Spleen (tissue), 11 donors: ENCODE data around the gene CLIC6. TPM values are rescaled to one million over a fixed set of nuclear protein-coding genes. Genes with fewer than 3 reads are reported as not detected.

Experiments
- DNase-seq: peaks from one replicate; pipeline ENCODE4 v3.0.0-alpha.2; 2020
- H3K27ac ChIP-seq, 8 donors: fragments of 200-600 bp; sonication (generic) in 7 of 8; 1 replicate in 4 of 8; 2 replicates in 4 of 8; pipeline versions ENCODE4 v1.5.0 to v1.8.0; 2016 to 2021; ENCODE audit warnings: inconsistent platforms in 4 of 8, mild to moderate bottlenecking in 4 of 8, moderate library complexity in 1 of 8
- H3K27me3 ChIP-seq, 7 donors: fragments of 200-600 bp; sonication (generic) in 6 of 7; replicated peaks in 1 of 7; 1 replicate in 4 of 7; 2 replicates in 3 of 7; pipeline versions ENCODE4 v1.5.0 to v1.8.0; 2016 to 2021; ENCODE audit warnings: inconsistent platforms in 3 of 7, mild to moderate bottlenecking in 1 of 7
- H3K36me3 ChIP-seq, 6 donors: fragments of 200-600 bp; sonication (generic) in 5 of 6; 1 replicate in 4 of 6; 2 replicates in 2 of 6; pipeline versions ENCODE4 v1.5.0 to v1.8.0; 2016 to 2021; ENCODE audit warnings: inconsistent platforms in 2 of 6
- H3K4me1 ChIP-seq, 6 donors: fragments of 200-600 bp; sonication (generic) in 5 of 6; 1 replicate in 3 of 6; 2 replicates in 3 of 6; pipeline versions ENCODE4 v1.5.0 to v1.8.0; 2016 to 2021; ENCODE audit warnings: inconsistent platforms in 3 of 6
- H3K4me3 ChIP-seq, 8 donors: fragments of 200-600 bp; sonication (generic) in 7 of 8; 1 replicate in 4 of 8; 2 replicates in 4 of 8; pipeline versions ENCODE4 v1.5.0 to v1.8.0; 2016 to 2021; ENCODE audit warnings: inconsistent platforms in 4 of 8, mild to moderate bottlenecking in 4 of 8, moderate library complexity in 2 of 8
- H3K9me3 ChIP-seq, 8 donors: fragments of 200-600 bp; sonication (generic) in 7 of 8; 1 replicate in 4 of 8; 2 replicates in 4 of 8; pipeline versions ENCODE4 v1.5.0 to v1.8.0; 2016 to 2021; ENCODE audit warnings: inconsistent platforms in 4 of 8
- POLR2A ChIP-seq, 3 donors: fragments of 450-650 bp; IDR thresholded peaks; one replicate each; pipeline ENCODE4 v1.5.1; 2017; ENCODE audit warnings: antibody characterized with exemption in 3 of 3, mild to moderate bottlenecking in 1 of 3
- POLR2AphosphoS5 ChIP-seq, 3 donors: sonication (generic); formaldehyde crosslinking; IDR thresholded peaks; one replicate each; pipeline ENCODE4 v1.5.1; 2017; ENCODE audit warnings: antibody characterized with exemption in 3 of 3
- WGBS, 5 donors: extraction: QIAGEN DNeasy Blood & Tissue Kit in 3 of 5; methylation state at CpG; one replicate each; pipeline versions ENCODE4 v1.1.5 to v1.1.7; 2013 to 2018; 5-methylcytosine and 5-hydroxymethylcytosine counted together
- intact Hi-C: fragments of 100-400 bp; cut with DNase I; formaldehyde crosslinking; loops from one replicate; pipeline ENCODE4 v1.15.0; 2023; ENCODE audit warnings: low total_unique reads
- polyA plus RNA-seq, 3 donors: library from polyadenylated mRNA; stranded (reverse); fragments of 200-250 nt; gene quantifications; one replicate each; pipeline ENCODE4 v1.2.1, GENCODE V29; 2013
- total RNA-seq, 7 donors: library from RNA; depleted of rRNA in 3 of 7; stranded (reverse); fragments of >200 nt in 3 of 7; fragmentation: NEBNext Ultra II Directional in 4 of 7; extraction: Animal tissue kit (Norgen Biotek cat#: 25700) in 4 of 7; gene quantifications; one replicate each; pipeline versions ENCODE4 v1.1.0 to v1.2.1, GENCODE V29; 2016 to 2021
- TF ChIP-seq, protein P1 (sequence below), 11 experiments: fragments of 200-600 bp in 7 of 11; fragments of 450-650 bp in 4 of 11; sonication (generic) in 4 of 11; IDR thresholded peaks in 8 of 11; conservative IDR thresholded peaks in 3 of 11; 1 replicate in 7 of 11; 2 replicates in 4 of 11; pipeline versions ENCODE4 v1.4.0 to v1.8.0; 2016 to 2021; ENCODE audit warnings: antibody characterized with exemption in 11 of 11, inconsistent platforms in 4 of 11, mild to moderate bottlenecking in 1 of 11
- donor health status: healthy with polysubstance abuse.
- donor health status: DM: no; HTN: no; CAD: no; lungs with moderate emphysema.
- donor health status: DM: no; HTN: no; CAD: no.
- donor health status: Bipolar disorder and iron deficiency.
- donor health status: healthy.
- donor health status: DM: no; HTN: no; CAD: no.
- donor health status: DM: yes; HTN: yes; CAD: no.

Gene CLIC6
- total and polyA plus RNA-seq, 10 donors, result 0.93 to 1.9 (median 1.2) TPM

DNA sequence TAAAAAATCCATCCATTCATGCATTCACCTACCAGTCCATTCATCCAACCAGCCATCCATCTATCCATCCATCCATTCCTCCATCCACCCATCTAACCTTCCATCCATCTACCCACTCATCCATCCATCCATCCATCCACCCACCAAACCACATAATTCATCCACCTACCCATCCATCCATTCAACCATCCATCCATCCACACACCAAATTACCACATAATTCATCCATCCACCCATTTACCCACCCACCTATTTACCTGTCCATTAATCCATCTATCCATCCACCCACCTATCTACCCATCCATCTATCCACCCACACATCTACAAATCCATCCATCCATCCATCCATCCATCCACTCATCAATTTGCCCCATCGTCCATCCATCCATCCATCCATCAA is 71.4 kb downstream of the CLIC6 start:
- Histone ChIP-seq H3K4me3 (no peak overlapping the region), H3K36me3 (no peaks in the 10 kb centered on the region), H3K27ac (no peak overlapping the region), H3K27me3 (peaks cover 0 to 18% (median 0%) of the 10 kb centered on the region in 7 donors), H3K4me1 (peaks cover 0 to 5% (median 2%) of the 10 kb centered on the region in 6 donors), H3K9me3 (no peaks in the 10 kb centered on the region)
- intact Hi-C loops, result loop anchor here (10.0 kb wide), 2 partner anchors 875 to 1285 kb away; no protein-coding TSS in a partner anchor
- no peak for DNase-seq
- TF ChIP-seq POLR2A (IDR thresholded peaks at IDR 0.05) (no peak), POLR2AphosphoS5 (IDR thresholded peaks at IDR 0.05) (no peak)
- TF ChIP-seq, protein P1, sequence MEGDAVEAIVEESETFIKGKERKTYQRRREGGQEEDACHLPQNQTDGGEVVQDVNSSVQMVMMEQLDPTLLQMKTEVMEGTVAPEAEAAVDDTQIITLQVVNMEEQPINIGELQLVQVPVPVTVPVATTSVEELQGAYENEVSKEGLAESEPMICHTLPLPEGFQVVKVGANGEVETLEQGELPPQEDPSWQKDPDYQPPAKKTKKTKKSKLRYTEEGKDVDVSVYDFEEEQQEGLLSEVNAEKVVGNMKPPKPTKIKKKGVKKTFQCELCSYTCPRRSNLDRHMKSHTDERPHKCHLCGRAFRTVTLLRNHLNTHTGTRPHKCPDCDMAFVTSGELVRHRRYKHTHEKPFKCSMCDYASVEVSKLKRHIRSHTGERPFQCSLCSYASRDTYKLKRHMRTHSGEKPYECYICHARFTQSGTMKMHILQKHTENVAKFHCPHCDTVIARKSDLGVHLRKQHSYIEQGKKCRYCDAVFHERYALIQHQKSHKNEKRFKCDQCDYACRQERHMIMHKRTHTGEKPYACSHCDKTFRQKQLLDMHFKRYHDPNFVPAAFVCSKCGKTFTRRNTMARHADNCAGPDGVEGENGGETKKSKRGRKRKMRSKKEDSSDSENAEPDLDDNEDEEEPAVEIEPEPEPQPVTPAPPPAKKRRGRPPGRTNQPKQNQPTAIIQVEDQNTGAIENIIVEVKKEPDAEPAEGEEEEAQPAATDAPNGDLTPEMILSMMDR (IDR thresholded peaks at IDR 0.05 in 8 of 11, conservative IDR thresholded peaks at IDR 0.05 in 3 of 11), result no peak
- 60 to 76% (median 65%) methylated on average over 1 of the region's 1 CpG for WGBS, 5 donors

DNA sequence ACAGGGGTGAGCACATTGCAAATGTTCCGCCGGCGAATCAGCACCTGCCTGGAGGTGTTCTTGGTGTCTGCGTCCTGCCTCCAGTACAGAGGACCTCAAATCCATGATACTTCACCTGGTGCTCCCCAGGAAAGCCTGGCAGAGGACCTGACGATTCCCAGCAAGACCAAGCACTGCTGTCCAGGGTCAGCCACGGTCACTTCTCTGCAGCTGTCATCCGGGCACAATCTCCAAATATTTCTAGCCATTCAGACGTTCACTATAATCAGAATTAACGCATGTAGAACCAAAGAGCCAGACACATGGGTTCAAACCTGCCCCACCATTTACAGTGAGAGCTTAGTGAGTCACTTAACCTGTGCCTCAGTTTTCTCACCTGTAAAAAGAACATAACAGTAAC is 74.5 kb downstream of the CLIC6 start:
- no peak for DNase-seq
- H3K4me1 ChIP-seq, result peaks cover 0 to 16% (median 12%) of the 10 kb centered on the region in 6 donors
- H3K4me3 ChIP-seq, result no peak overlapping the region
- H3K27me3 ChIP-seq, result peaks cover 0 to 18% (median 0%) of the 10 kb centered on the region in 7 donors
- no peak for TF ChIP-seq POLR2A (IDR thresholded peaks at IDR 0.05)
- TF ChIP-seq, protein P1 (IDR thresholded peaks at IDR 0.05 in 8 of 11, conservative IDR thresholded peaks at IDR 0.05 in 3 of 11), result no peak
- no peak for TF ChIP-seq POLR2AphosphoS5 (IDR thresholded peaks at IDR 0.05)
- intact Hi-C loops, result loop anchor here (10.0 kb wide), 2 partner anchors 872 to 1282 kb away; no protein-coding TSS in a partner anchor
- no peaks in the 10 kb centered on the region for H3K9me3 ChIP-seq
- no peaks in the 10 kb centered on the region for H3K36me3 ChIP-seq
- H3K27ac ChIP-seq, result no peak overlapping the region
- WGBS, 5 donors, result 83 to 93% (median 88%) methylated on average over 9 of the region's 9 CpGs

DNA sequence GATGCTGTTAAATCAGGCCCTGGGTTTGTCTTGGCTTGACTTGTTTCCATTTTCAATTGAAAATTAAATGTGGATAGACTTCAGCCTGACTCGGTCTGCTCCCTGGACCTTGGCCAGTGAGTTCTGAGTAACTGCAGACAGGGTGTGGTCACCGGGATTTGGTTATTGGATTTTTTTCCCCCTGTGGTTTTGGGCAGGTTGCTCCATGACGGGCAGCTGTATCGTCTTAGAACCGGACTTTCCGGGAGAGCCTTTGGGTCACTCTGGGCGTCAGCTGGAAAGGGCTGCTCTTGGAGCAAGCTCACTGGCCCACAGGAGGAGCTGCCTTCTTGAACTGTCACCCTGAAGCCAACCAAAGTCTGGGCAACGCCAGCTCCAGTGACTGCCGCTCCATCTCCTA is 75.0 kb downstream of the CLIC6 start:
- intact Hi-C loops, result loop anchor here (10.0 kb wide), 2 partner anchors 871 to 1281 kb away; no protein-coding TSS in a partner anchor
- 71 to 86% (median 76%) methylated on average over 8 to 9 of the region's 9 CpGs for WGBS, 5 donors
- TF ChIP-seq POLR2A (IDR thresholded peaks at IDR 0.05) (no peak), POLR2AphosphoS5 (IDR thresholded peaks at IDR 0.05) (no peak)
- TF ChIP-seq, protein P1 (IDR thresholded peaks at IDR 0.05 in 8 of 11, conservative IDR thresholded peaks at IDR 0.05 in 3 of 11), result no peak
- Histone ChIP-seq H3K4me3 (no peak overlapping the region), H3K27ac (no peak overlapping the region), H3K36me3 (no peaks in the 10 kb centered on the region), H3K9me3 (no peaks in the 10 kb centered on the region), H3K27me3 (peaks cover 0 to 18% (median 0%) of the 10 kb centered on the region in 7 donors), H3K4me1 (peaks cover 0 to 16% (median 12%) of the 10 kb centered on the region in 6 donors)
- no peak for DNase-seq

DNA sequence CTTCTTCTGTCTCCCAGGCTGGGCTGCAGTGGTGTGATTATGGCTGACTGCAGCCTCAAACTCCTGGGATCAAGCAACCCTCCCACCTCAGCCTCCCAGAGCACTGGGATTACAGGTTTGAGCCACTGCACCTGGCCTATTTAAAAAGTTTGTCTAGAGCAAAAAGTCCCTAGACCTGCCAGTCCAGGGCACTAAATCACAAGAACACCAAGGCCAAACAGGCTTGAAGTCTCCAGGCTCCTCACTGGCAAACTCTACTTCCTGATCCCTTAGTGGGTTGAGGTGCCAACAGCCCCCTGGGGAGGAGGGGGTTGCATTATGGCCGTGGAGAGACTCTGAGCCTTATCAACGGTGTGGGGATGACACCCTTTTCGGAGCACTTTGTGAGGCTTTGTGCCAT is 76.0 kb downstream of the CLIC6 start:
- Histone ChIP-seq H3K36me3 (no peaks in the 10 kb centered on the region), H3K27me3 (peaks cover 0 to 18% (median 0%) of the 10 kb centered on the region in 7 donors), H3K4me1 (peaks cover 0 to 16% (median 12%) of the 10 kb centered on the region in 6 donors), H3K4me3 (no peak overlapping the region), H3K9me3 (no peaks in the 10 kb centered on the region), H3K27ac (no peak overlapping the region)
- TF ChIP-seq, protein P1 (IDR thresholded peaks at IDR 0.05 in 8 of 11, conservative IDR thresholded peaks at IDR 0.05 in 3 of 11), result no peak
- TF ChIP-seq POLR2A (IDR thresholded peaks at IDR 0.05) (no peak), POLR2AphosphoS5 (IDR thresholded peaks at IDR 0.05) (no peak)
- 36 to 56% (median 44%) methylated on average over 3 of the region's 3 CpGs for WGBS, 5 donors
- intact Hi-C loops, result loop anchor here (5.0 to 10.0 kb wide), 3 partner anchors 870 to 1280 kb away; no protein-coding TSS in a partner anchor
- no peak for DNase-seq
